C4-2B (cell line): ENCODE results near the gene LCN15.
"Not testable (repeated sequence)": the region's sequence is repeated elsewhere in the genome, so short reads cannot be mapped to it uniquely, and the experiment has no call there.

ENCODE experiments used
- H3K27ac ChIP-seq: fragments of 450-650 bp; 2 replicates; pipeline ENCODE4 v1.5.1; 2017
- CTCF ChIP-seq: fragments of 450-650 bp; conservative IDR thresholded peaks from 2 replicates; pipeline ENCODE4 v1.5.1; 2017; ENCODE audit warnings: mild to moderate bottlenecking
- ZFX ChIP-seq: fragments of 450-650 bp; IDR thresholded peaks from 2 replicates; pipeline ENCODE4 v1.6.1; 2017

The LCN15 gene

GRCh38 chr9:136773386-136774044 is 9.2 kb upstream of the LCN15 start:
- no peak for TF ChIP-seq ZFX
- no peak for TF ChIP-seq CTCF
- no peak overlapping the region for H3K27ac ChIP-seq

- TF ChIP-seq ZFX = no peak
- TF ChIP-seq CTCF = no peak
Observed at GRCh38 chr9:136771907-136772415, 7.6 kb upstream of the LCN15 start.

GRCh38 chr9:136769710-136770191 is 5.4 kb upstream of the LCN15 start:
- TF ChIP-seq ZFX (no peak), CTCF (no peak; the same call in 1 of the 2 replicates)
- no peak overlapping the region for H3K27ac ChIP-seq

More at GRCh38 chr9:136771907-136772415, 7.6 kb upstream of the LCN15 start:
- H3K27ac ChIP-seq = no peak overlapping the region

- not testable (repeated sequence) for H3K27ac ChIP-seq
Observed at GRCh38 chr9:136766410-136767120, 2.2 kb upstream of the LCN15 start.

GRCh38 chr9:136765745-136766409 is 1.6 kb upstream of the LCN15 start:
- not testable (repeated sequence) for H3K27ac ChIP-seq

More at GRCh38 chr9:136766410-136767120, 2.2 kb upstream of the LCN15 start:
- TF ChIP-seq CTCF = peak; percentile 60

GRCh38 chr9:136765041-136765440 is 723 bp upstream of the LCN15 start:
- H3K27ac ChIP-seq = no peak overlapping the region

GRCh38 chr9:136763649-136764035 is 676 bp downstream of the LCN15 start:
- TF ChIP-seq CTCF (no peak), ZFX (no peak)
- no peak overlapping the region for H3K27ac ChIP-seq

More at GRCh38 chr9:136765041-136765440, 723 bp upstream of the LCN15 start:
- TF ChIP-seq CTCF (no peak), ZFX (no peak)
